HEK293 (cell line): Measurements from ENCODE around the gene HMGN4.

Experiments used
- BCL11A ChIP-seq: fragments of 450-650 bp; formaldehyde crosslinking; IDR thresholded peaks from 2 replicates; pipeline ENCODE4 v1.5.1; 2016; ENCODE audit warnings: low read depth, missing biosample characterization, missing genetic modification characterization
- GLIS2 ChIP-seq: fragments of 450-650 bp; formaldehyde crosslinking; IDR thresholded peaks from 2 replicates; pipeline ENCODE4 v1.5.1; 2016; ENCODE audit warnings: missing biosample characterization, missing genetic modification characterization
- MEIS1 ChIP-seq: sonication (generic); formaldehyde crosslinking; IDR thresholded peaks from 2 replicates; pipeline ENCODE4 v1.8.1; 2022; ENCODE audit warnings: missing genetic modification reagents, mild to moderate bottlenecking, borderline replicate concordance
- MZF1 ChIP-seq: fragments of 450-650 bp; formaldehyde crosslinking; IDR thresholded peaks from 2 replicates; pipeline ENCODE4 v1.5.1; 2017; ENCODE audit warnings: missing biosample characterization, missing genetic modification characterization, borderline replicate concordance
- RBAK ChIP-seq: fragments of 450-650 bp; formaldehyde crosslinking; IDR thresholded peaks from 2 replicates; pipeline ENCODE4 v1.5.1; 2016; ENCODE audit warnings: missing biosample characterization, missing genetic modification characterization
- YY1 ChIP-seq: fragments of 450-650 bp; formaldehyde crosslinking; IDR thresholded peaks from 2 replicates; pipeline ENCODE4 v1.5.1; 2018; ENCODE audit warnings: missing biosample characterization, missing genetic modification characterization
- ZBTB17 ChIP-seq: fragments of 450-650 bp; formaldehyde crosslinking; IDR thresholded peaks from 2 replicates; pipeline ENCODE4 v1.5.1; 2016; ENCODE audit warnings: missing biosample characterization, missing genetic modification characterization
- ZFP3 ChIP-seq: fragments of 450-650 bp; formaldehyde crosslinking; IDR thresholded peaks from 2 replicates; pipeline ENCODE4 v1.5.1; 2016; ENCODE audit warnings: low read depth, missing biosample characterization, missing genetic modification characterization
- ZFP37 ChIP-seq: fragments of 450-650 bp; formaldehyde crosslinking; IDR thresholded peaks from 2 replicates; pipeline ENCODE4 v1.5.1; 2016; ENCODE audit warnings: missing biosample characterization, missing genetic modification characterization
- ZNF133 ChIP-seq: fragments of 450-650 bp; formaldehyde crosslinking; IDR thresholded peaks from 2 replicates; pipeline ENCODE4 v1.5.1; 2016; ENCODE audit warnings: missing biosample characterization, missing genetic modification characterization
- ZNF239 ChIP-seq: fragments of 450-650 bp; formaldehyde crosslinking; IDR thresholded peaks from 2 replicates; pipeline ENCODE4 v1.5.1; 2016; ENCODE audit warnings: missing biosample characterization, missing genetic modification characterization
- ZNF324 ChIP-seq: fragments of 450-650 bp; formaldehyde crosslinking; IDR thresholded peaks from 2 replicates; pipeline ENCODE4 v1.5.1; 2016; ENCODE audit warnings: missing biosample characterization, missing genetic modification characterization
- ZNF404 ChIP-seq: fragments of 450-650 bp; formaldehyde crosslinking; IDR thresholded peaks from 2 replicates; pipeline ENCODE4 v1.5.1; 2017; ENCODE audit warnings: missing biosample characterization, missing genetic modification characterization
- ZNF423 ChIP-seq: fragments of 450-650 bp; formaldehyde crosslinking; IDR thresholded peaks from 2 replicates; pipeline ENCODE4 v1.5.1; 2016; ENCODE audit warnings: missing biosample characterization, missing genetic modification characterization
- ZNF473 ChIP-seq: fragments of 450-650 bp; formaldehyde crosslinking; IDR thresholded peaks from 2 replicates; pipeline ENCODE4 v1.5.1; 2017; ENCODE audit warnings: missing biosample characterization, missing genetic modification characterization
- ZNF514 ChIP-seq: fragments of 450-650 bp; formaldehyde crosslinking; IDR thresholded peaks from 2 replicates; pipeline ENCODE4 v1.5.1; 2016; ENCODE audit warnings: missing biosample characterization, missing genetic modification characterization
- ZNF530 ChIP-seq: fragments of 450-650 bp; formaldehyde crosslinking; IDR thresholded peaks from 2 replicates; pipeline ENCODE4 v1.5.1; 2016; ENCODE audit warnings: low read depth, missing biosample characterization, missing genetic modification characterization
- ZNF561 ChIP-seq: fragments of 450-650 bp; IDR thresholded peaks from 2 replicates; pipeline ENCODE4 v1.5.1; 2018; ENCODE audit warnings: missing biosample characterization, missing genetic modification characterization, borderline replicate concordance
- ZNF600 ChIP-seq: fragments of 450-650 bp; formaldehyde crosslinking; IDR thresholded peaks from 2 replicates; pipeline ENCODE4 v1.5.1; 2016; ENCODE audit warnings: missing biosample characterization, missing genetic modification characterization
- ZNF621 ChIP-seq: fragments of 450-650 bp; formaldehyde crosslinking; IDR thresholded peaks from 2 replicates; pipeline ENCODE4 v1.5.1; 2017; ENCODE audit warnings: missing biosample characterization, missing genetic modification characterization
- ZNF76 ChIP-seq: fragments of 450-650 bp; formaldehyde crosslinking; IDR thresholded peaks from 2 replicates; pipeline ENCODE4; 2016; ENCODE audit warnings: low read depth, missing biosample characterization, missing genetic modification characterization, borderline replicate concordance
- ZNF785 ChIP-seq: fragments of 450-650 bp; formaldehyde crosslinking; IDR thresholded peaks from 2 replicates; pipeline ENCODE4 v1.5.1; 2016; ENCODE audit warnings: missing biosample characterization, missing genetic modification characterization
- ZNF791 ChIP-seq: fragments of 450-650 bp; formaldehyde crosslinking; IDR thresholded peaks from 2 replicates; pipeline ENCODE4 v1.5.1; 2016; ENCODE audit warnings: missing biosample characterization, missing genetic modification characterization
- ZNF830 ChIP-seq: fragments of 450-650 bp; IDR thresholded peaks from 2 replicates; pipeline ENCODE4 v1.5.0; 2018; ENCODE audit warnings: missing biosample characterization, missing genetic modification characterization, low read depth, mild to moderate bottlenecking, moderate library complexity
- ZNF837 ChIP-seq: fragments of 450-650 bp; formaldehyde crosslinking; IDR thresholded peaks from 2 replicates; pipeline ENCODE4 v1.5.1; 2016; ENCODE audit warnings: missing biosample characterization, missing genetic modification characterization
- TF ChIP-seq, protein P1 (sequence below): fragments of 450-650 bp; formaldehyde crosslinking; IDR thresholded peaks from 2 replicates; pipeline ENCODE4 v1.5.1; 2016; ENCODE audit warnings: missing biosample characterization, missing genetic modification characterization, borderline replicate concordance
- TF ChIP-seq, protein P2 (sequence below): fragments of 450-650 bp; formaldehyde crosslinking; IDR thresholded peaks from 2 replicates; pipeline ENCODE4 v1.5.1; 2016; ENCODE audit warnings: missing biosample characterization, missing genetic modification characterization
- TF ChIP-seq, protein P3 (sequence below): fragments of 450-650 bp; formaldehyde crosslinking; IDR thresholded peaks from 2 replicates; pipeline ENCODE4 v1.5.1; 2016; ENCODE audit warnings: missing biosample characterization, missing genetic modification characterization
- TF ChIP-seq, protein P4 (sequence below): fragments of 450-650 bp; formaldehyde crosslinking; IDR thresholded peaks from 2 replicates; pipeline ENCODE4 v1.5.1; 2017; ENCODE audit warnings: missing biosample characterization, missing genetic modification characterization

HMGN4 gene

DNA sequence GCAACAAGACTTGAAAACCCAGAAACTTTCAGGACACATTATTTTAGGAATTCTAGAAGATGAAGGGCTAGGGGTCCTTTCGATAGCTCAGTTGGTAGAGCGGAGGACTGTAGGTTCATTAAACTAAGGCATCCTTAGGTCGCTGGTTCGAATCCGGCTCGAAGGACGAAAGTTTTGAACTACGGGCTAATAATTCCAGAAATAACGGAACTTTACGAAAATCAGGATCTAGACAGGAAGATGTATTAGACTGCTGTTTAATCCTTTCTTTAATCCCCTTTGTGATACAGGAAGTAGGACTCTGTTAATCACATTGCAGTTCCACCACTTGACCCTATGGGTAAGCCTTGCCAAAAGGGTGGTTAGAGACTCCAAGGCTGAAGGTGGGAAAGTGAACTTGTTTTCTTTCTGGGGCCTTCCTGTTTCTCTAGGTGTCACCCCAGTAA lies 37.4 kb downstream of the HMGN4 start (continued):
- peak; percentile 75 for TF ChIP-seq ZBTB17 (tag by site-specific recombination)
- TF ChIP-seq ZNF324 (tag by site-specific recombination), result peak; percentile 69; the same call in 1 of the 2 replicates
- no peak for TF ChIP-seq ZNF837
- TF ChIP-seq MZF1 (tag by site-specific recombination), result peak; percentile 98
- TF ChIP-seq ZFP3 (tag by site-specific recombination), result no peak
- no peak for TF ChIP-seq ZNF76 (tag by site-specific recombination)
- no peak for TF ChIP-seq MEIS1 (CRISPR knock-in tag)
- TF ChIP-seq, protein P1, sequence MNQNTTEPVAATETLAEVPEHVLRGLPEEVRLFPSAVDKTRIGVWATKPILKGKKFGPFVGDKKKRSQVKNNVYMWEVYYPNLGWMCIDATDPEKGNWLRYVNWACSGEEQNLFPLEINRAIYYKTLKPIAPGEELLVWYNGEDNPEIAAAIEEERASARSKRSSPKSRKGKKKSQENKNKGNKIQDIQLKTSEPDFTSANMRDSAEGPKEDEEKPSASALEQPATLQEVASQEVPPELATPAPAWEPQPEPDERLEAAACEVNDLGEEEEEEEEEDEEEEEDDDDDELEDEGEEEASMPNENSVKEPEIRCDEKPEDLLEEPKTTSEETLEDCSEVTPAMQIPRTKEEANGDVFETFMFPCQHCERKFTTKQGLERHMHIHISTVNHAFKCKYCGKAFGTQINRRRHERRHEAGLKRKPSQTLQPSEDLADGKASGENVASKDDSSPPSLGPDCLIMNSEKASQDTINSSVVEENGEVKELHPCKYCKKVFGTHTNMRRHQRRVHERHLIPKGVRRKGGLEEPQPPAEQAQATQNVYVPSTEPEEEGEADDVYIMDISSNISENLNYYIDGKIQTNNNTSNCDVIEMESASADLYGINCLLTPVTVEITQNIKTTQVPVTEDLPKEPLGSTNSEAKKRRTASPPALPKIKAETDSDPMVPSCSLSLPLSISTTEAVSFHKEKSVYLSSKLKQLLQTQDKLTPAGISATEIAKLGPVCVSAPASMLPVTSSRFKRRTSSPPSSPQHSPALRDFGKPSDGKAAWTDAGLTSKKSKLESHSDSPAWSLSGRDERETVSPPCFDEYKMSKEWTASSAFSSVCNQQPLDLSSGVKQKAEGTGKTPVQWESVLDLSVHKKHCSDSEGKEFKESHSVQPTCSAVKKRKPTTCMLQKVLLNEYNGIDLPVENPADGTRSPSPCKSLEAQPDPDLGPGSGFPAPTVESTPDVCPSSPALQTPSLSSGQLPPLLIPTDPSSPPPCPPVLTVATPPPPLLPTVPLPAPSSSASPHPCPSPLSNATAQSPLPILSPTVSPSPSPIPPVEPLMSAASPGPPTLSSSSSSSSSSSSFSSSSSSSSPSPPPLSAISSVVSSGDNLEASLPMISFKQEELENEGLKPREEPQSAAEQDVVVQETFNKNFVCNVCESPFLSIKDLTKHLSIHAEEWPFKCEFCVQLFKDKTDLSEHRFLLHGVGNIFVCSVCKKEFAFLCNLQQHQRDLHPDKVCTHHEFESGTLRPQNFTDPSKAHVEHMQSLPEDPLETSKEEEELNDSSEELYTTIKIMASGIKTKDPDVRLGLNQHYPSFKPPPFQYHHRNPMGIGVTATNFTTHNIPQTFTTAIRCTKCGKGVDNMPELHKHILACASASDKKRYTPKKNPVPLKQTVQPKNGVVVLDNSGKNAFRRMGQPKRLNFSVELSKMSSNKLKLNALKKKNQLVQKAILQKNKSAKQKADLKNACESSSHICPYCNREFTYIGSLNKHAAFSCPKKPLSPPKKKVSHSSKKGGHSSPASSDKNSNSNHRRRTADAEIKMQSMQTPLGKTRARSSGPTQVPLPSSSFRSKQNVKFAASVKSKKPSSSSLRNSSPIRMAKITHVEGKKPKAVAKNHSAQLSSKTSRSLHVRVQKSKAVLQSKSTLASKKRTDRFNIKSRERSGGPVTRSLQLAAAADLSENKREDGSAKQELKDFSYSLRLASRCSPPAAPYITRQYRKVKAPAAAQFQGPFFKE, result no peak
- no peak for TF ChIP-seq ZNF423
- TF ChIP-seq ZNF239 (tag by site-specific recombination), result no peak
- TF ChIP-seq ZNF514 (tag by site-specific recombination), result no peak
- no peak for TF ChIP-seq RBAK
- TF ChIP-seq ZNF530 (tag by site-specific recombination), result no peak
- no peak for TF ChIP-seq ZNF133 (tag by site-specific recombination)
- no peak for TF ChIP-seq ZNF791 (tag by site-specific recombination)
- TF ChIP-seq ZFP37 (tag by site-specific recombination), result no peak
- TF ChIP-seq ZNF561 (tag by site-specific recombination), result 0 out of 2 replicates have a peak, but pooled peaks have one; percentile 76
- no peak for TF ChIP-seq ZNF830 (tag by site-specific recombination)
- TF ChIP-seq, protein P2, sequence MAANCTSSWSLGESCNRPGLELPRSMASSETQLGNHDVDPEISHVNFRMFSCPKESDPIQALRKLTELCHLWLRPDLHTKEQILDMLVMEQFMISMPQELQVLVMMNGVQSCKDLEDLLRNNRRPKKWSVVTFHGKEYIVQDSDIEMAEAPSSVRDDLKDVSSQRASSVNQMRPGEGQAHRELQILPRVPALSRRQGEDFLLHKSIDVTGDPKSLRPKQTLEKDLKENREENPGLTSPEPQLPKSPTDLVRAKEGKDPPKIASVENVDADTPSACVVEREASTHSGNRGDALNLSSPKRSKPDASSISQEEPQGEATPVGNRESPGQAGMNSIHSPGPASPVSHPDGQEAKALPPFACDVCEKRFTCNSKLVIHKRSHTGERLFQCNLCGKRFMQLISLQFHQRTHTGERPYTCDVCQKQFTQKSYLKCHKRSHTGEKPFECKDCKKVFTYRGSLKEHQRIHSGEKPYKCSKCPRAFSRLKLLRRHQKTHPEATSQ (tag by site-specific recombination), result peak; percentile 51; the same call in 1 of the 2 replicates
- no peak for TF ChIP-seq ZNF621 (tag by site-specific recombination)
- TF ChIP-seq, protein P3, sequence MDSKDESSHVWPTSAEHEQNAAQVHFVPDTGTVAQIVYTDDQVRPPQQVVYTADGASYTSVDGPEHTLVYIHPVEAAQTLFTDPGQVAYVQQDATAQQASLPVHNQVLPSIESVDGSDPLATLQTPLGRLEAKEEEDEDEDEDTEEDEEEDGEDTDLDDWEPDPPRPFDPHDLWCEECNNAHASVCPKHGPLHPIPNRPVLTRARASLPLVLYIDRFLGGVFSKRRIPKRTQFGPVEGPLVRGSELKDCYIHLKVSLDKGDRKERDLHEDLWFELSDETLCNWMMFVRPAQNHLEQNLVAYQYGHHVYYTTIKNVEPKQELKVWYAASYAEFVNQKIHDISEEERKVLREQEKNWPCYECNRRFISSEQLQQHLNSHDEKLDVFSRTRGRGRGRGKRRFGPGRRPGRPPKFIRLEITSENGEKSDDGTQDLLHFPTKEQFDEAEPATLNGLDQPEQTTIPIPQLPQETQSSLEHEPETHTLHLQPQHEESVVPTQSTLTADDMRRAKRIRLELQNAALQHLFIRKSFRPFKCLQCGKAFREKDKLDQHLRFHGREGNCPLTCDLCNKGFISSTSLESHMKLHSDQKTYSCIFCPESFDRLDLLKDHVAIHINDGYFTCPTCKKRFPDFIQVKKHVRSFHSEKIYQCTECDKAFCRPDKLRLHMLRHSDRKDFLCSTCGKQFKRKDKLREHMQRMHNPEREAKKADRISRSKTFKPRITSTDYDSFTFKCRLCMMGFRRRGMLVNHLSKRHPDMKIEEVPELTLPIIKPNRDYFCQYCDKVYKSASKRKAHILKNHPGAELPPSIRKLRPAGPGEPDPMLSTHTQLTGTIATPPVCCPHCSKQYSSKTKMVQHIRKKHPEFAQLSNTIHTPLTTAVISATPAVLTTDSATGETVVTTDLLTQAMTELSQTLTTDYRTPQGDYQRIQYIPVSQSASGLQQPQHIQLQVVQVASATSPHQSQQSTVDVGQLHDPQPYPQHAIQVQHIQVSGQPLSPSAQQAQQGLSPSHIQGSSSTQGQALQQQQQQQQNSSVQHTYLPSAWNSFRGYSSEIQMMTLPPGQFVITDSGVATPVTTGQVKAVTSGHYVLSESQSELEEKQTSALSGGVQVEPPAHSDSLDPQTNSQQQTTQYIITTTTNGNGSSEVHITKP (tag by site-specific recombination), result no peak; the same call in 1 of the 2 replicates
- no peak for TF ChIP-seq ZNF473 (tag by site-specific recombination)
- TF ChIP-seq BCL11A (tag by site-specific recombination), result peak; percentile 86
- no peak for TF ChIP-seq GLIS2
- TF ChIP-seq ZNF785 (tag by site-specific recombination), result no peak
- no peak for TF ChIP-seq ZNF404 (tag by site-specific recombination)
- TF ChIP-seq YY1 (tag by site-specific recombination), result no peak
- TF ChIP-seq ZNF600 (tag by site-specific recombination), result peak; percentile 79
- TF ChIP-seq, protein P4, sequence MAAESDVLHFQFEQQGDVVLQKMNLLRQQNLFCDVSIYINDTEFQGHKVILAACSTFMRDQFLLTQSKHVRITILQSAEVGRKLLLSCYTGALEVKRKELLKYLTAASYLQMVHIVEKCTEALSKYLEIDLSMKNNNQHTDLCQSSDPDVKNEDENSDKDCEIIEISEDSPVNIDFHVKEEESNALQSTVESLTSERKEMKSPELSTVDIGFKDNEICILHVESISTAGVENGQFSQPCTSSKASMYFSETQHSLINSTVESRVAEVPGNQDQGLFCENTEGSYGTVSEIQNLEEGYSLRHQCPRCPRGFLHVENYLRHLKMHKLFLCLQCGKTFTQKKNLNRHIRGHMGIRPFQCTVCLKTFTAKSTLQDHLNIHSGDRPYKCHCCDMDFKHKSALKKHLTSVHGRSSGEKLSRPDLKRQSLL (tag by site-specific recombination), result peak; percentile 34; the same call in 1 of the 2 replicates
